Head of caudate nucleus (tissue), 42 donors: Measurements from ENCODE around the gene LAD1.

Experiments used
- DNase-seq, 42 donors: peaks; one replicate each; pipeline versions ENCODE4 v3.0.0 to v3.0.0-alpha.2; 2020 to 2021; ENCODE audit warnings: mixed read lengths in 7 of 42
- intact Hi-C: fragments of 100-400 bp; cut with DNase I; formaldehyde crosslinking; loops from one replicate; pipeline ENCODE4 v1.15.0; 2022

The LAD1 gene

DNA sequence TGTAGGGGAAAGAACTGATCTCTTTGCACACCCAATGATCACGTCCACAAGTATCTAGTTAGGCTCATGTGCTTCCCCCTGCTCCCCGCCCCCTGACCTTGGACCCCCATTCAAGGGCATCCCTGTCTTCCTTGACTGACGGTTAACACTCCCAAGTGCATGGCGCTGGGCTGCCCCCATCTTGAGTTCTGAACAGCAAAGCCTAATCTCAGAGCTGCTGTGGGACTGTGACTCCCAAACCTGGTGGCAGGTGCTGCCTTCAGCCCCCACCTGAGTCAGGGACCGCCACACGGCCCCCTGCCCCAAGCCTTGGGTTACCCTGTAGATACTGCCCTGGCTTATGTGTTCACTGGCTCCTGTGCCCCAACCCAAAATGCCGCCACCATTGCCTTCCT lies 21.5 kb upstream of the LAD1 start:
- intact Hi-C loops: no loop called here
- DNase-seq: no peak

- intact Hi-C loops: no loop called here
- DNase-seq: no peak
These were observed 20.9 kb upstream of the LAD1 start for GRCh38 chr1:201419746-201420607.

GRCh38 chr1:201419256-201419655 lies 20.1 kb upstream of the LAD1 start:
- intact Hi-C loops: no loop called here
- no peak for DNase-seq

- intact Hi-C loops: no loop called here
- DNase-seq: no peak
These were observed 19.3 kb upstream of the LAD1 start for GRCh38 chr1:201418461-201418860.

GRCh38 chr1:201414051-201414738 lies 15.1 kb upstream of the LAD1 start:
- intact Hi-C loops: no loop called here
- DNase-seq: no peak

DNA sequence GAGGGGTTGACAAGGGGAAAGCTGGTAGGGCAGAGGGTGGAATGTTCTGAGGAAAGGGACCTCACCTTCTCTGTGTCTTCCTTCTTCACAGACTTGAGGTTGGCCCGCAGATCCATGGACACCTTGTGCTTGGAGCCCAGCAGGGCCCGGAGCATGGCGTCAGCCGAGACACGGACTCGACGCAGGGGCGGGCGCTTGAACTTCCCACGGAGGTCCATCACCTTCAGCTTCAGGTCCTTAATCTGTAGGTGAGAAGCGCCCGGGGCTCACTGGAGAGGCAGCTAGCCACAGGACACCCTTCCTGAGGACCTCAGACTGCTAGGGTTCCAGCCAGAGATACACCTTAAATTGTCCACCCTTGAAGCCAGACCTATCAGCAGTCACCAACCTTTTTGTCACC lies 12.2 kb upstream of the LAD1 start:
- DNase-seq: no peak
- intact Hi-C loops: no loop called here

DNA sequence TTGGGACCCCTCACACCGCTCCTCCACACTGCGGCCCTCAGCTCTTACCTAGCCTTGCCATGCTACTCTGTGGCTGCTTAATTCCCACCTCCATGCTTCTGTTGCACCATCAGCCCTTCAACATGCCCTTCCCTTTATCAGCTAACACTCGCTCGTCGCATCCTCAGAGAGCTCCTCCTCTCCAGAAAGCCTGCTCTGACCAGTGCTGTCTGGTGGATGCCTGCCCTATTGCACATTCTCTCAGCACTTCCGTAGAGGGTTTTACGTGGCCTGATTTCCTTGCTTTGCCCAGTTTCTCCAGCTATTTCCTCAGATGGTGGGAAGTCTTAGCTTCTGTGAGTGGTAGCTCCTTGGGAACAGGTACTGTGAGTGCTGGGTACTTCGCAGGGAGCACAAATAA lies 10.3 kb upstream of the LAD1 start:
- DNase-seq: no peak
- intact Hi-C loops: no loop called here

DNA sequence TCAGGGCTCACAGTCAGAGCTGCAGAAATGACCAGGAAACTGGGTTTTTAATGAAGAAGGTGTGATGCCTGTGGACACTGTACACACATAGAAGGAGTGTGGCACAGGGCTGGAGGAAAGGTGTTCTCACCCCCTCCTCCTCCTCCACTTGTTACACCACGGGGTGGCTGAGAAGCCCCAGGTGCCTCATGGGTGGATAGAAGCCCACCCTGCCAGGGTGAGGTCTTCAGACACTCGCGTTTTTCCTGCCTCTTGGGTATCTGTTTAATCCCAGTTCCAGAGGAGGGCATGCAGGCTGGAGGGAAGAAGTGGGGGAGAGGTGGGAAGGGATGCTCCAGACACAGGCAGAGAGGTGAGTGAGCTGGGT lies 9.7 kb upstream of the LAD1 start:
- DNase-seq: no peak
- intact Hi-C loops: no loop called here

DNA sequence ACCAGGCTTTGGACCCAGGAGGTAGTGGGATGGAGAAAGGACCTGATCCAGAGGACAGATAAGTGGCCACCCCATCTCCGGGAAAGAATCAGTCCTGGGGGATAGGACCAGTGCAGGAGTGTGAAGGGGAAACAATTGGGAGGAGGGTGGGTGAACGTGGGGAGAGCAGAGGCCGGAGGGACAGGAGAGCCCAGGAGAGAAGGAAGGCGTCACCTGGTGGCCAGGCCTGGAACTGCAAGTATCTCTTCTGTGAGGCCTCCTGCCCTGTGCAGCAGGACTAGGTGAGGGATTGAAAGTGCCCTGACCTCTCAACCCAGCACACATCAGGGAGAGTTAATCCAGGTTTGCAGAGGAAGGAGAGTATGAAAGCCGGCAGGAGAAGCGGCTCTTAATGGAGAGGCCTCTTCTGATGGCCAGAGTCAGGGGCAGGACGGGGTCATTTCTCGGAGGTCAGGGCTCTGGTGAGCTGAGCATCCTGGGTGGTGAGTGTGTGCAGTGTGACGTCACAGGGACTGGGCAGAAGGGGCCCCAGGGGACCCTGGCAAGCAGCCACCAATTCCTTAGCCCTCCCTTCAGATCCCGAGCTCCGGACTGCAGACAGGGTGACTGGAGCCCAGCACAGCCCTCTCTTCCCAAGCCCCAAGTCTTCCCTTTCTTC lies 9.2 kb upstream of the LAD1 start:
- intact Hi-C loops: no loop called here
- DNase-seq: peak; percentile 26 to 90 (median 77)

GRCh38 chr1:201406831-201407406 lies 7.8 kb upstream of the LAD1 start:
- no peak for DNase-seq
- intact Hi-C loops: no loop called here

DNA sequence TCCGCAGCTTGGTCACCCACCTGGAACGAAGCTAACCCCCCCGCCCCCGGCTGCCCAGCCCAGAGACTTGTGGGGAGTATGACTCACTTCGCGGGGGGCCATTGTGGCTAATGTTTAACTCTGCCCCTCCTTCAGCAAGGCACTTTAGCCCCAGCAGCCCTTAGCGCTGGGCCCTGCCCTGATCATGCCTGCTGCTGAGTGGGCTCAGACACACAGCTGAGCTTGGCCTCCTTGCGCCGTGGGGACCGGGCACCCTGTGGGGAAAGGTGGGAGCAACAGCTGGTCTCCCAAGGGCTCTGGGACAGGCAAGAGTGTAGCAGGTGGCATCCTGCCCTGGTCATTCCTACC lies 6.3 kb upstream of the LAD1 start:
- intact Hi-C loops: no loop called here
- DNase-seq: no peak

- DNase-seq: no peak
- intact Hi-C loops: no loop called here
These were observed 5.8 kb upstream of the LAD1 start for GRCh38 chr1:201404722-201405483.

DNA sequence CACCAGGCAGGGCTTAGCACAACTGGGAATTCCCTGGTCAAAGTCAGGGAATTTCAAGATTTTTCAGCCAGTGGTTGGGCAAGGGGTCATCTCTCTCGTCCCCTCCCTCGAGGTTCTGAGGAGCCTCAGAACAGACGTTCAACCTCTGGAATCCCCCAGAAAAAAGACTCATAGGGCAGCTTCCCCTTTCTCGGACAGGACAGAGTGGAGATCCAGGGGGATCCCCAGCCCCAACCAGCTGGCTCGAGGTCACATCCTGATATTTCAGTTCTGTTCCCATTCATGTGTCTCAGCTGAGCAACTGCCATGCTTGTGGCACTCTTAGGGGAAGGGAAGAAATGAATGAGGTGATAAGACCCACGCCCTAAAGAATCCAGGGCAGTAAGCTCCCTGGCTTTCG lies 4.9 kb upstream of the LAD1 start:
- intact Hi-C loops: no loop called here

GRCh38 chr1:201403359-201403758 lies 4.2 kb upstream of the LAD1 start:
- intact Hi-C loops: no loop called here
- no peak for DNase-seq

More for the DNA sequence above, 4.9 kb upstream of the LAD1 start:
- DNase-seq: no peak

DNA sequence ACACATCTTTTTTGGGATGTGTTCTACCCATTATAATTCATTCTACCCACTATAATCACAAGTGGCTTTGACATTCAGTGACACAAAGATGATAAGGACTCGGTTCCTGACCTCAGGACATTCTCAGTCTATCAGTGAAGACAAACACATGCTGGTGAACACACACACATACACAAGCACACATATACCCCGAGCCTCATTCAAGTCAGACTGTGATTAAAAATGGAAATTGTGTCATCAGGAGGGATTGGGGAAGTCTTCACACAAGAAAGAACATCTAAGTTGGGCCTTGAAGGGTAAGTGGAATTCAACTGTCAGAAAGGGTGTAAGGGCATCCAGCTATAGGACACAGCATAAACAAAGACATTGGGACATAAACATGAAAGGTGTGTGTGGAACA lies 2.6 kb upstream of the LAD1 start:
- intact Hi-C loops: no loop called here
- no peak for DNase-seq

GRCh38 chr1:201400852-201401230 lies 1.7 kb upstream of the LAD1 start:
- intact Hi-C loops: no loop called here
- no peak for DNase-seq

GRCh38 chr1:201400212-201400851 lies 1.2 kb upstream of the LAD1 start:
- intact Hi-C loops: no loop called here
- no peak for DNase-seq

DNA sequence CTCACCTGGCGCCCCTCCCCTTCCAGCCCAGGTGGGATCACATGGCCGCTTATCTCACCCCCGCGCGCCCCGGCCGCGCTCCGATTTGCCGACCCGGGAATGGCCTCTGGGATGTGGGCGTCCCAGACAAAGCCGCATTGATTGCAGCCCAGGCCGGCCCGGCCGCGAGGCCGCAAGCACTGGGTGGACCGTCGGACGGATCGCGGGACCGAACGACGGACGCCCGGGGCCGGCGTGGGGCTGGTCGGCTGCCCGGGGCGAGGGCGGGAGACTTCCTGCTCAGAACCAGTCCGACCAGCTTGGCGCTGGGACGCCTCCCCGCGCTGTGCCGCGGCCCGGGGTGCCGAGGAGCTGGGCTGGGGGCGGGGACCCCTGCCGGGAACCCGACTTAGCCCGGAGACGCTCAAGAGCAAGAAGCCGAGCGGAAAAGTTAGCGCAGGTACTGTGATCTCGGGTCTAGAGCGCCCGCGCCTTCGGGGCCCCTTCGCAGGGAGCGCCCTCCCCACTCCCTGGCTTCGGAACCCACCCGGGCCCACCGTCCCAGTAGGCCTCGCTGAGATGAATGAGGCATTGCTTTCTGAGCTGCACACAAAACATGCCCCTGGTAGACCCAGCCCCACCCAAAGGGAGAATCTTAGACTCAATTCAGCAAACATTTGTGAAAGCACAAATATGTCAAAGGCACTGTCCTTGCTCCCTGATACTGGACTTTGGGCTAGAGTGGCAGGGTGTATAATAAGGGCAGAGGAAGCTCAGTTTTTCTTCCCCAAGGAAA lies 415 bp upstream of the LAD1 start:
- intact Hi-C loops: no loop called here

More for the DNA sequence above, 415 bp upstream of the LAD1 start:
- DNase-seq: peak in 4 of 42 donors; percentile 2 to 36 (median 16)
